ENCODE results near the gene FOSL1. TPM values are rescaled to one million over a fixed set of nuclear protein-coding genes. Genes with fewer than 3 reads are reported as not detected.

FOSL1 gene
- total and polyA plus RNA-seq, 4 donors, result 0.17 to 0.20 TPM; not detected in 2

GRCh38 chr11:65858681-65859087 lies 41.5 kb downstream of the FOSL1 start:
- WGBS, result 1% methylated on average over 10 of the region's 10 CpGs
- Histone ChIP-seq H3K27me3 (ENCODE audit: control insufficient read depth in 4 of 4, insufficient read depth in 4 of 4, low read length in 3 of 4) (no peaks in the 10 kb centered on the region), H3K4me1 (ENCODE audit: control insufficient read depth in 4 of 4, insufficient read depth in 4 of 4, low read length in 3 of 4) (peaks cover 10 to 48% (median 32%) of the 10 kb centered on the region in 4 donors)

GRCh38 chr11:65857853-65858680 lies 42.1 kb downstream of the FOSL1 start, which contains the start of gene CFL1:
Gene CFL1 (minus strand): TSS chr11:65858180. CDS start chr11:65858099, 81 bp downstream.
- Histone ChIP-seq H3K4me1 (ENCODE audit: control insufficient read depth in 4 of 4, insufficient read depth in 4 of 4, low read length in 3 of 4) (peaks cover 10 to 48% (median 32%) of the 10 kb centered on the region in 4 donors), H3K4me3 (ENCODE audit: low read depth in 1 of 3, low read length in 3 of 3) (peak within 1 kb of the TSS; percentile 68 to 96 (median 91)), H3K9me3 (ENCODE audit: control insufficient read depth in 4 of 4, low read length in 3 of 4) (no peaks in the 10 kb centered on the region), H3K27me3 (ENCODE audit: control insufficient read depth in 4 of 4, insufficient read depth in 4 of 4, low read length in 3 of 4) (no peaks in the 10 kb centered on the region), H3K27ac (ENCODE audit: low read depth in 1 of 2, low read length in 2 of 2) (peak within 1 kb of the TSS; percentile 90 to 96), H3K9ac (ENCODE audit: low read depth in 1 of 2, low read length in 2 of 2) (peak within 1 kb of the TSS; percentile 84 to 85), H3K36me3 (ENCODE audit: control insufficient read depth in 4 of 4, insufficient read depth in 3 of 4, low read depth in 1 of 4, low read length in 3 of 4) (peaks cover 8 to 36% (median 23%) of the 10 kb centered on the region in 4 donors)
- under 1% methylated on average over 92 of the region's 92 CpGs for WGBS
- DNase-seq (ENCODE audit: low spot score), result peak; percentile 94
- TF ChIP-seq FOXA2 (IDR thresholded peaks at IDR 0.05), result no peak
- TF ChIP-seq, protein P1, sequence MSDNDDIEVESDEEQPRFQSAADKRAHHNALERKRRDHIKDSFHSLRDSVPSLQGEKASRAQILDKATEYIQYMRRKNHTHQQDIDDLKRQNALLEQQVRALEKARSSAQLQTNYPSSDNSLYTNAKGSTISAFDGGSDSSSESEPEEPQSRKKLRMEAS (IDR thresholded peaks at IDR 0.05), result peak; percentile 20
- no peak for TF ChIP-seq NR2F2 (IDR thresholded peaks at IDR 0.05)
- peak in 1 of 2 donors; percentile 17 for TF ChIP-seq JUND (IDR thresholded peaks at IDR 0.05)
- no peak for TF ChIP-seq HNF4A (conservative IDR thresholded peaks at IDR 0.05)
- TF ChIP-seq RXRA (IDR thresholded peaks at IDR 0.05), result no peak
- no peak for TF ChIP-seq CTCF (IDR thresholded peaks at IDR 0.05; ENCODE audit: low read depth, low read length, missing input control)
- TF ChIP-seq, protein P2, sequence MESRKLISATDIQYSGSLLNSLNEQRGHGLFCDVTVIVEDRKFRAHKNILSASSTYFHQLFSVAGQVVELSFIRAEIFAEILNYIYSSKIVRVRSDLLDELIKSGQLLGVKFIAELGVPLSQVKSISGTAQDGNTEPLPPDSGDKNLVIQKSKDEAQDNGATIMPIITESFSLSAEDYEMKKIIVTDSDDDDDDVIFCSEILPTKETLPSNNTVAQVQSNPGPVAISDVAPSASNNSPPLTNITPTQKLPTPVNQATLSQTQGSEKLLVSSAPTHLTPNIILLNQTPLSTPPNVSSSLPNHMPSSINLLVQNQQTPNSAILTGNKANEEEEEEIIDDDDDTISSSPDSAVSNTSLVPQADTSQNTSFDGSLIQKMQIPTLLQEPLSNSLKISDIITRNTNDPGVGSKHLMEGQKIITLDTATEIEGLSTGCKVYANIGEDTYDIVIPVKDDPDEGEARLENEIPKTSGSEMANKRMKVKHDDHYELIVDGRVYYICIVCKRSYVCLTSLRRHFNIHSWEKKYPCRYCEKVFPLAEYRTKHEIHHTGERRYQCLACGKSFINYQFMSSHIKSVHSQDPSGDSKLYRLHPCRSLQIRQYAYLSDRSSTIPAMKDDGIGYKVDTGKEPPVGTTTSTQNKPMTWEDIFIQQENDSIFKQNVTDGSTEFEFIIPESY (IDR thresholded peaks at IDR 0.05), result no peak
- peak; percentile 97 for TF ChIP-seq YY1 (IDR thresholded peaks at IDR 0.05)
- TF ChIP-seq FOXA1 (IDR thresholded peaks at IDR 0.05), result peak; percentile 59
- TF ChIP-seq GABPA (IDR thresholded peaks at IDR 0.05 in 1 of 2, conservative IDR thresholded peaks at IDR 0.05 in 1 of 2), result peak; percentile 80 to 95
- TF ChIP-seq, protein P3, sequence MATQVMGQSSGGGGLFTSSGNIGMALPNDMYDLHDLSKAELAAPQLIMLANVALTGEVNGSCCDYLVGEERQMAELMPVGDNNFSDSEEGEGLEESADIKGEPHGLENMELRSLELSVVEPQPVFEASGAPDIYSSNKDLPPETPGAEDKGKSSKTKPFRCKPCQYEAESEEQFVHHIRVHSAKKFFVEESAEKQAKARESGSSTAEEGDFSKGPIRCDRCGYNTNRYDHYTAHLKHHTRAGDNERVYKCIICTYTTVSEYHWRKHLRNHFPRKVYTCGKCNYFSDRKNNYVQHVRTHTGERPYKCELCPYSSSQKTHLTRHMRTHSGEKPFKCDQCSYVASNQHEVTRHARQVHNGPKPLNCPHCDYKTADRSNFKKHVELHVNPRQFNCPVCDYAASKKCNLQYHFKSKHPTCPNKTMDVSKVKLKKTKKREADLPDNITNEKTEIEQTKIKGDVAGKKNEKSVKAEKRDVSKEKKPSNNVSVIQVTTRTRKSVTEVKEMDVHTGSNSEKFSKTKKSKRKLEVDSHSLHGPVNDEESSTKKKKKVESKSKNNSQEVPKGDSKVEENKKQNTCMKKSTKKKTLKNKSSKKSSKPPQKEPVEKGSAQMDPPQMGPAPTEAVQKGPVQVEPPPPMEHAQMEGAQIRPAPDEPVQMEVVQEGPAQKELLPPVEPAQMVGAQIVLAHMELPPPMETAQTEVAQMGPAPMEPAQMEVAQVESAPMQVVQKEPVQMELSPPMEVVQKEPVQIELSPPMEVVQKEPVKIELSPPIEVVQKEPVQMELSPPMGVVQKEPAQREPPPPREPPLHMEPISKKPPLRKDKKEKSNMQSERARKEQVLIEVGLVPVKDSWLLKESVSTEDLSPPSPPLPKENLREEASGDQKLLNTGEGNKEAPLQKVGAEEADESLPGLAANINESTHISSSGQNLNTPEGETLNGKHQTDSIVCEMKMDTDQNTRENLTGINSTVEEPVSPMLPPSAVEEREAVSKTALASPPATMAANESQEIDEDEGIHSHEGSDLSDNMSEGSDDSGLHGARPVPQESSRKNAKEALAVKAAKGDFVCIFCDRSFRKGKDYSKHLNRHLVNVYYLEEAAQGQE (IDR thresholded peaks at IDR 0.05), result peak; percentile 73
- peak in 1 of 2 donors; percentile 33 for TF ChIP-seq EGR1 (IDR thresholded peaks at IDR 0.05; ENCODE audit: low read depth in 2 of 2)
- peak; percentile 87 for TF ChIP-seq SP1 (IDR thresholded peaks at IDR 0.05)
- TF ChIP-seq TAF1 (conservative IDR thresholded peaks at IDR 0.05), result peak; percentile 98
- TF ChIP-seq RAD21 (IDR thresholded peaks at IDR 0.05), result peak in 1 of 2 donors; percentile 6
- TF ChIP-seq, protein P4, sequence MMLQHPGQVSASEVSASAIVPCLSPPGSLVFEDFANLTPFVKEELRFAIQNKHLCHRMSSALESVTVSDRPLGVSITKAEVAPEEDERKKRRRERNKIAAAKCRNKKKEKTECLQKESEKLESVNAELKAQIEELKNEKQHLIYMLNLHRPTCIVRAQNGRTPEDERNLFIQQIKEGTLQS (IDR thresholded peaks at IDR 0.05), result no peak

More at GRCh38 chr11:65858681-65859087, 41.5 kb downstream of the FOSL1 start:
- Histone ChIP-seq H3K4me3 (ENCODE audit: low read depth in 1 of 3, low read length in 3 of 3) (peak overlapping the region; percentile 46 to 84 (median 59)), H3K9me3 (ENCODE audit: control insufficient read depth in 4 of 4, low read length in 3 of 4) (no peaks in the 10 kb centered on the region), H3K36me3 (ENCODE audit: control insufficient read depth in 4 of 4, insufficient read depth in 3 of 4, low read depth in 1 of 4, low read length in 3 of 4) (peaks cover 11 to 32% (median 24%) of the 10 kb centered on the region in 4 donors), H3K9ac (ENCODE audit: low read depth in 1 of 2, low read length in 2 of 2) (peak overlapping the region; percentile 4 to 84), H3K27ac (ENCODE audit: low read depth in 1 of 2, low read length in 2 of 2) (peak overlapping the region; percentile 81 to 96)
- TF ChIP-seq, protein P1 (IDR thresholded peaks at IDR 0.05), result no peak
- TF ChIP-seq FOXA2 (IDR thresholded peaks at IDR 0.05), result no peak
- peak in 1 of 2 donors; percentile 9 for TF ChIP-seq JUND (IDR thresholded peaks at IDR 0.05)
- DNase-seq (ENCODE audit: low spot score), result no peak

Measured in liver (tissue), 9 donors.